NCI-H1092 treated with DMSO at 0.1 percent for 48 hours (cell line): ENCODE measurements around the gene HOXD4.

Experiments used
- DNase-seq: peaks from one replicate; lab custom pipeline; 2025; lab: John Stamatoyannopoulos, UW

The HOXD4 gene

DNA sequence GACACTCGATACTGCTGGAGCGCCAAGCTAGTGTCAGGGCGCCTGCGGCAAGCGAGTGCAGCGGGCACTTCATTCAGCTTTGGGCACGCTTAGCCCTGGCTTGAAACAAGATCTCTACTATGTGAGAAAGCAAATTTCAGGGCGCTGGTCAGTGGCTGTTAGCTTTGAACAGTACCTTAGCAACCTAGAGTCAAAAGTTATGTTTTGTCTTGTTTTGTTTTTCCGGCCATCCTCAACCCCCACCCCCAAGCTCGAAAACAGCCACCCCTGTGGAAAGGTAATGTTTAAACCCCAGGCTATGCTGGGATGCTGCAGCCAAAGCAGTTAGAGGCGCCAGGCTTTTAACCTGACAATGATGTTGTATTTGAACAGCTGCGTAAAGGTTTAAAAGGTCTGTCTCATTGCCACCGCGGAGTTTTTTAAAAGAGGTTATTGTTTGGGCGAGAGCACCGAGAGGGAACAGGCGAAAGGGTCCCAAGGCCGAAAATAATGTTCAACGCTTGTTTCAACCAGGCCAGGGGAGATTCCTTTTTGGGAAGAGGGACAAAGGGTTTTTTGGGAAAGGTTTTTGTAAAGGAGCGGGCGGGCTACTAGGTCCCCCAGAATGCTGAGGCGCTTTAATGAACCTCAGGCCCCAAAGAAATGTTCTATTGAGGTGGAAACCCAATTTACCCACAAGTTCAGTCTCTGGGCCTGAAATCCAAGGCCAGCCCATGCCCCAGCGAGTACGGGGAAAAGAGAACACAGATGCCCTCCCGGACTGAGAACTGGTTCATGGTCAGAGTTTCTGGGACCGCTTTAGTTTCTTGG lies 37.0 kb upstream of the HOXD4 start:
- no peak for DNase-seq

DNA sequence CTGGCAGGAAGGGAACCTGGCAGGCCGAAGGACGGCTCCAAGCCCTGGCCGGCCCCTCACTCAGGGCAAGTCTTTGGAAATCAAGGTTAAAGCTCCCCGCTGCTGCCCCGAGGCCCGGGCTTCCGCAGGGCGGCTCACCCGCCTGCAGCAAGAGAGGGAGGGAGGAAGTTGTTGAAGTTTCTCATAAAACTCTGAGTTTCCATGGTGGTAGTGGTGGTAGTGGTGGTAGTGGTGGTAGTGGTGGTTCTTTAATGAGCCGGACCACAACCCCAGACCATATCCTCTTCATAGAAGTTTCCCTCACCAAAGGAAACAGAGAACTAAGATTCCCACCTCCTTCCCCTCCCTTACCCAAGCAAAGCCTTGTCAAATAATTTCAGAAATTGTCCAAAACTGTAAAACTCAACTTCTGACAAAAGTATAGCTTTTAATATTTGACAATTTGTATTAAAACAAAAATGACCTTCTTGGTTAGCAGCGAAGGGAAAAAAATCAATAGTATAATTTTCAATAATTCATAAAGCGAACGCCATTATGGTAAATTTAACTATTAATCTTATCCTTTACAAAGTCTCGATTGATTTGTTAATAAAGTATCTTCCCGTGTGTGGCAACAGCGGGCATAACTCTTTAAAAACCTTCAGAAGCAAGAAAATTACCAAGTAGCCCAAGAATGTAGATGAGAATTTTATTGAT lies 36.3 kb upstream of the HOXD4 start:
- DNase-seq = no peak

DNA sequence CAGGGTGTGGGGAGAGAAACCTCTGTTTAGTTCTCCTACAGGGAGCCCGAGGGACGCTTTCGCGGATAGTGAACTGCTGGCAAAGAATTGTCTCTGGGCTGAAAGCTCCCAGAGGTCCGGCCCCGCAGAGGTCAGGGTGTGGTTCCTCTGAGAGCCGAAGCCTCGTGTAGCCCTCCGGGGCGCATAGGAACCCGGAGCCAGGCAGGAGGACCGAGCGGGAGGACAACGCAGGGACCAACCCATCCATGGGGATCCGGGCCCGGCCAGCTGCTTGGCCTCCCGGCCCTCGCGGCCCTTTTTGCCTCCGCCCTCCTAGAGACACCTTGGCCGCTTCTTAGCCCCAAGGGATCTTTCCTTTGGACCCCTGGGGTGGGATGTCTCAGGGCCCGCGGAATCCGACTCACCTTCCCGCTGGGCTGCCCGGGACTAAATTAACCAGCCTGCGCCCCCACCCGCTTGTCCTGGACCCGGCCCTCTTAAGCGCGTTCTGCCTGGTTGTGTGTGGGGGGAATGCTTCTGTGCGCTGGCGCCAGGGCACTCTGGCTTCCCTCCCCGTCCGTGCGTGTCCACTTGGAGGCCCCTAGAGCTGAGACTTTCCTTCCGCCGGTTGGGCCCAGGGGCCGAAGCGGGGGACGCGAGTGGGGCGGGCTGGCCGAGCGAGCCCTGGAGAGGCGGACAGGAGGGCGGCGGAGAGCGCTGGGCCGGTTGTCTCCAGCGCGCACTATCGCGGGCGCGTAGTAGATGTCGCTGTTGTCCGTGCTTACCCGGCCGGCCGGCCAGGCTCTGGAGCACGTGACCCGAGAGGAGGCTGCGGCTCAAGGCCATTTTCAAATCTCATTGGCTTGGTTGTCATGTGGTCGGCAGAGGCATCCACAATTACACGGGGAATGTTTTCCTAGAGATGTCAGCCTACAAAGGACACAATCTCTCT lies 35.2 kb upstream of the HOXD4 start, which contains the start of gene HOXD10:
TSS of gene HOXD10 (plus strand) at position 896 of the 931 bp plus-strand sequence. CDS start 56 bp downstream, outside the sequence.
- no peak for DNase-seq

DNA sequence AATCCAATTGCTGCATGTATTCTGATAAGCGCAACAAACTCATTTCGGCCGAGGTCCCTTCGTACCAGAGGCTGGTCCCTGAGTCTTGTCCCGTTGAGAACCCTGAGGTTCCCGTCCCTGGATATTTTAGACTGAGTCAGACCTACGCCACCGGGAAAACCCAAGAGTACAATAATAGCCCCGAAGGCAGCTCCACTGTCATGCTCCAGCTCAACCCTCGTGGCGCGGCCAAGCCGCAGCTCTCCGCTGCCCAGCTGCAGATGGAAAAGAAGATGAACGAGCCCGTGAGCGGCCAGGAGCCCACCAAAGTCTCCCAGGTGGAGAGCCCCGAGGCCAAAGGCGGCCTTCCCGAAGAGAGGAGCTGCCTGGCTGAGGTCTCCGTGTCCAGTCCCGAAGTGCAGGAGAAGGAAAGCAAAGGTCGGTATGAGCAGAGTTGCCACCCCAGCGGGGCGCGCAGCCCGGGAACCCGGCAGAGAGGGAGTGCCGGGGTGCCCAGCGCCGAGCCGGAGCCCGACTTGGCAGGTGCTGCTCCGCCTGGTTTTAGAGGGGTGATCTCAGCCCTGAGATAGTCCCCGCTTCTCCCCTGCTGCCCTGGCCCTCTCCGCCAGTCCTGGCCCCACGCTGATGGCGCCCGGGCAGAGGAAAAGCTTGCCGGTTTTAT lies 34.1 kb upstream of the HOXD4 start:
- DNase-seq = no peak

DNA sequence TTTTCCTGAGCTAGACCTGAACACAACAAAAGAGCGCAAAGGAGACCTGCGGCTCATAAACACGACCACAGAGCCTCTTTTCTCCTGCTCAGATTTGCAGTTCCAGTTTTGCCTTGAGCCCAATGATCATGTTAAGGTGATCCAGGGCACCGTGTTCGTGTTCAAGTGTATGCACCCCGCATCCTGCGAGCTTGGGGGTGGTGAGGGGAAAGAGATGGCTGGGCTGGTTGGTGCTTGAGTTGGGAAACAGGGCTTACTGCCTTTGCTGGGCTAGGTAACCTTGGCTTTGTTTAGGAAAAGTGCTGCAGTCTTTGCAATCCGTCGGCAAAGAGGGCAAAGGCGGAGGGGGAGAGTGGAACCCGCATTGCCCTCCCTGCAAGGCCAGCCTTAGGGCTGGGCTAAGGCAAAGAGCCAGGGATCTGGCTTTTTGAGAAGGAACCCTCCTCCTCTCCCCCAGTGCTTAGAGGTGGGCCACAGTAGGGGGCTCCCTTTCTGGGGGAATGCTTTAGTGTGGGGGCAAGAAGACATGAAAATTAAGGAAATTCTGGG lies 33.5 kb upstream of the HOXD4 start:
- DNase-seq = no peak

DNA sequence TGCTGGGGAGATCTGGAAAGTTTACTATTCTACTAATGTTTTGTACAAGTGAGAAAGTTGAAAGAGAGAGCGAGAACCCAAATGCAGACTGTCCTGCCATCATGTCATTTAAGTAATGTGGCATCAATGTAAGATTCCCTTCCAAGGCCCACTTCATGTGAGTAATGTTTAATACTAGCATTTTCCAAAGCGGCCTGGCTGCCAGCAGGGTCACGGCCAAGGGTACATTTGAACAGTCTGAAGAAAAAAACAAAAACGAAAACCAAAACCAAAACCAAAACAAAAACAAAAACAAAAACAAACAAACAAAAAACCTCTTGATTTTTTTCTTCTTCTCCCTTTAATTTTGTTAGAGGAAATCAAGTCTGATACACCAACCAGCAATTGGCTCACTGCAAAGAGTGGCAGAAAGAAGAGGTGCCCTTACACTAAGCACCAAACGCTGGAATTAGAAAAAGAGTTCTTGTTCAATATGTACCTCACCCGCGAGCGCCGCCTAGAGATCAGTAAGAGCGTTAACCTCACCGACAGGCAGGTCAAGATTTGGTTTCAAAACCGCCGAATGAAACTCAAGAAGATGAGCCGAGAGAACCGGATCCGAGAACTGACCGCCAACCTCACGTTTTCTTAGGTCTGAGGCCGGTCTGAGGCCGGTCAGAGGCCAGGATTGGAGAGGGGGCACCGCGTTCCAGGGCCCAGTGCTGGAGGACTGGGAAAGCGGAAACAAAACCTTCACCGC lies 32.6 kb upstream of the HOXD4 start:
- DNase-seq = no peak

DNA sequence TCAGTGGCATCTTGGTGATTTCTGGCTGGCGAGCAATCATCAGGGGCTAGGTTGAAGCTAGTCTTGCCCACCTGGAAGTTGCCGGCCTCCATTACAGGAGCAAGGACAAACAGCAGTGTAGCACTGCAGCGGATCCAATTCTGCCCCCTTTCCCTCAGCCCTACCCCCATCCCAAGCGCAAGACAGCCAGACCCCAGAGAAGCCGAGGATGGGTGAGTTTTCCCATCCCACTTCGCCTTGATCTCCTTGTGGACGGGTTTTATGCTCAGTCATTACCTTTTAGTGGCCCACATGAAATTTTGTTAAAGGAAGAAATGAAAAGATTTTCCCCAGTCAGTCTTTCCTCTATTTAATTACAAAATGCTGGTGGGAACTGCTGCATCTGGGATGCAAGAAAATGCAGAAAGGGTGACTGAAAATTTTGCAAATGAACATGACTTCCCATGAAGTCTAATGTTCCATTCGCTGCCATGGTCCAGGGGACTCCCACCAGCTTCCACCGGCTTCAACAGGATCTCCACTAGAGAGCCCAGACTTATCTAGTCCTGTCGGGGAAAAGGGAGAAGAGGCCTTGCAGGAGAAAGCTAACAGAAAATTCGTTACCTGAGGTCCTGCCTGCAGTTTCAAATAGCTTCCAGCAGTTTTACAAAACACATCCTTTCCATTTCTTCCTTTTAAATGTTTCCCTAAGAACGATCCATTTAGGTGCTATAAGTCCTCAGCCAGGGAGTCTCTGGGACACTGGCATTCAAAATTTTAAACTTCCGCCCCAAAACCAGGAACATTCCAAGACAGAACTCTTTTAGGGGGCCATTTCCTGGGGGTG lies 30.8 kb upstream of the HOXD4 start:
- no peak for DNase-seq

DNA sequence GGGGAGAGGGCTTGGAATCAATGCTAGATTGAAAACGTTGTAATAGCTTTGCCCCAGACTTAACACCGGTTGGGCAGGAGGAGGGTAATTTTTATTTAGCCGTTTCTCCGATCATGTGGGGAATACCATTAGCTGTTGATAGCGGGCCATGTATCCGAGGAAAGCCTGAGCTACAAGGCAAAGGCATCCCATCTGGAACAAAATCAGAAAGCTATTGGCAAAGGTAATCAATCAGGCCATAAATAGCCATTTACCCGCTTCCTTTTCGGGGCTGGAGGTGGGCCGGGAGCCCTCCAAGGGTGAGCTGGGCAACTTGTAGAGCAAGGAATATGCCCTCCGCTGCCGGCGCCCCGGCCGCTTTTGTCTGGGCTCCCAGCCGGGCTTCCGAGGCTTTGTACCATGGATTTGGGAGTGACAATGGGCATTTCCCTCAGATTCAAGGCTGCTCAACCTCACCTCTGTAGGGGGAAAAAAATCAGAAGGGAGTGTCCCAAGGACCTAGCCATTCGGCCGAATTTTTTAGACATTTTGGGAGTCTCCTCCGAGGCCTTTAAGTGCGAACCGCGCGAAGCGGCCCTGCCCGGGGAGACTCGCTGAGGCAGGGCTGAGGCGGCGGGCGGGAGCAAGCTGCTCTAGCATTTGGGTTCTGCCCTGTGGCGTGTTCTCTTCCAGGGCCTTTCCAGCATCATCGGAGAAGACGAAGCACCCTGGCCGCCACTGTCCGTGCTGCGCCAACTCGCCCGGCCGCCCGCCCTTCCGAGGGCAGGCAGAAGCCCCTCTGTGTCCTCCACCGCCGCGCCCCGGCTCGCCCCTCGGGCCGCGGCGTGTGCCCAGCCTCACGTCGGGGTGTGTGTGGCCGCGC lies 29.9 kb upstream of the HOXD4 start:
- DNase-seq = no peak

DNA sequence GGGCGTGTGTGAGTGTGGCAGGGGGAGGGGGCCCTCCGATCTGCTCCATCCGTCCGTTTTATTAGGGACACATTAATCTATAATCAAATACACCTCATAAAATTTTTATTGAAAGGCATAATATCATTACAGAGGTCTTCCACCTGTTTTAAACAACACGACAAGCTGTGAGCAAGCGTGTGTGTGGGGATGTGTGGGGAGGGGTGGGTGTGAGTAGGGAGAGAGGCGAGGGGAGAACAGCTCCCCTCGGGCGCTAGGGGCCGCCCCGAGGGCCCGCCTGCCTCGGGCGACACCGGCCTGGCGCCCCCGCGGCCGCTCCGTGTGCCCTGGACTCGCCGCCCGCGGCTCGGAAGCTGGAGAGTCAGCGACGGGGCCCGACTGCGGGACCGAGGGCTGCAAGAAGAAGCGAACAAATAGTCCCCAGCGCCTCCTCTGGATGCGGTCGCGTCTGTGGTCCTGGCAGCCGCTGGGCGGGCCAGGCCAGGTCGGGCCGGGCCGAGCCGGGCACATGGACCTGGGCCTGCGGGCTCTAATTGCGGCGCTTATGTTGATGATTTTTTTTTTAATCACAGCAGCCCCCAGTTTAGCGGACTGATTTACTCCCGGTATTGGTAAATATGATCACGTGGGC lies 29.2 kb upstream of the HOXD4 start:
- no peak for DNase-seq

DNA sequence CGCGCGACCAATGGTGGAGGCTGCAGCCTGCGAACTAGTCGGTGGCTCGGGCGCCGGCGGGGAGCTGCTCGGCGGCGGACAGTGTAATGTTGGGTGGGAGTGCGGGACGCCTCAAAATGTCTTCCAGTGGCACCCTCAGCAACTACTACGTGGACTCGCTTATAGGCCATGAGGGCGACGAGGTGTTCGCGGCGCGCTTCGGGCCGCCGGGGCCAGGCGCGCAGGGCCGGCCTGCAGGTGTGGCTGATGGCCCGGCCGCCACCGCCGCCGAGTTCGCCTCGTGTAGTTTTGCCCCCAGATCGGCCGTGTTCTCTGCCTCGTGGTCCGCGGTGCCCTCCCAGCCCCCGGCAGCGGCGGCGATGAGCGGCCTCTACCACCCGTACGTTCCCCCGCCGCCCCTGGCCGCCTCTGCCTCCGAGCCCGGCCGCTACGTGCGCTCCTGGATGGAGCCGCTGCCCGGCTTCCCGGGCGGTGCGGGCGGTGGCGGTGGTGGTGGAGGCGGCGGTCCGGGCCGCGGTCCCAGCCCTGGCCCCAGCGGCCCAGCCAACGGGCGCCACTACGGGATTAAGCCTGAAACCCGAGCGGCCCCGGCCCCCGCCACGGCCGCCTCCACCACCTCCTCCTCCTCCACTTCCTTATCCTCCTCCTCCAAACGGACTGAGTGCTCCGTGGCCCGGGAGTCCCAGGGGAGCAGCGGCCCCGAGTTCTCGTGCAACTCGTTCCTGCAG lies 28.5 kb upstream of the HOXD4 start, which contains the start of gene HOXD9:
TSS of gene HOXD9 (plus strand) at position 37 of the 728 bp plus-strand sequence. CDS start at position 87, 50 bp downstream.
- no peak for DNase-seq

DNA sequence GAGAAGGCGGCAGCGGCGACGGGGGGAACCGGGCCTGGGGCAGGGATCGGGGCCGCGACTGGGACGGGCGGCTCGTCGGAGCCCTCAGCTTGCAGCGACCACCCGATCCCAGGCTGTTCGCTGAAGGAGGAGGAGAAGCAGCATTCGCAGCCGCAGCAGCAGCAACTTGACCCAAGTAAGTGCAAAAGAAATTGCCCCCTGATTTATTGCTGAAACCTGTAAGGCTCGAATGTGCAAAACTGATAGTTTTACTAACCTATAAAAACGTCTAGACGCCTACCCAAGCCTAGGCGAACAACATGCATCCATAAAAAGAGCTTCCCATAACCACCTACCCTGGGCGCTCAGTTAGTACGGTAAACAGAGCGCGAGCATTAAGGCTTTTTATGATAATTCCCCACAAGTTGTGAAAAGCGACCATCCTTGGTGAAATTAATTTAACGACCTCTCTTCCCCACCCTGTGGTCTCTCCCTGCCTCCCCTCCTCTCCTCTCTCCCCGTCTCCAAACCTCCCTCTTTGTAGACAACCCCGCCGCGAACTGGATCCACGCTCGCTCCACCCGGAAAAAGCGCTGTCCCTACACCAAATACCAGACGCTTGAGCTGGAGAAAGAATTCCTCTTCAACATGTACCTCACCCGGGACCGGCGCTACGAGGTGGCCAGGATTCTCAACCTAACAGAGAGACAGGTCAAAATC lies 27.8 kb upstream of the HOXD4 start:
- no peak for DNase-seq

DNA sequence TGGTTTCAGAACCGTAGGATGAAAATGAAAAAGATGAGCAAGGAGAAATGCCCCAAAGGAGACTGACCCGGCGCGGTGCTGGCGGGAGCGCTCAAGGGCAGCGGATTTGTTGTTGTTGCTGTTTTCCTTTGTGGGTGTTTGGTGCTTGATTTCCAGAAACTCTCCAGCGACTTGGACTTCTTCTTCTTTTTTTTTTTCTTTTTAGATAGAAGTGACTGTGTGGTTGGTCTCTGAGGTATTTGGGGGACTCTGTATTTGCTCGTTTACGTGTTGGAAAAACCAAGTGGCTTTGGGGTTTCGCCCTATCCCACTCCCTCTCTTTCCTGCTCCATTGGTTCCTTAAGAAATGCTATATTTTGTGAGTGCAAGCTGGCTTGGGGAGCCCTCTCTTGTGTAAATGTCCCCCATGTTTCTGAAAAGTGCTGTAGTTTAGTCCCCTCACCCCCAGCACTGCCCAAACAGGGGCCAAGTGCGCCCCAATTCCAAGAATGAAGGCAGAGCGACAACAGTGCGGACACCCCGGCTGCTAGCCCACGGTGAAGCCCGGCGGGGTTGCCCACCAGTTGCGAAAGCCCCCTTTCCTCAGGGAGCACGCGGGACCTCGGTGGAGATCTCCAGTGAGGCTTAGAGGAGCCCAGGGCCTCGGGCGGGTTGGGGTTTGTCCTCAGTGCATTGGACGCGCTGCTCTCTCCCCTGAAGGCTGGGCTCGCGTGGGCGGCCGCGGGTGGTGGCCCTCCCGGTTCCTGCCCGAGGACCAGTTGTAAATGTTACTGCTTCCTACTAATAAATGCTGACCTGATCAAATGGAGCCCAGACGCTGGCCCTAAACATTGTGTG lies 27.0 kb upstream of the HOXD4 start:
- no peak for DNase-seq

DNA sequence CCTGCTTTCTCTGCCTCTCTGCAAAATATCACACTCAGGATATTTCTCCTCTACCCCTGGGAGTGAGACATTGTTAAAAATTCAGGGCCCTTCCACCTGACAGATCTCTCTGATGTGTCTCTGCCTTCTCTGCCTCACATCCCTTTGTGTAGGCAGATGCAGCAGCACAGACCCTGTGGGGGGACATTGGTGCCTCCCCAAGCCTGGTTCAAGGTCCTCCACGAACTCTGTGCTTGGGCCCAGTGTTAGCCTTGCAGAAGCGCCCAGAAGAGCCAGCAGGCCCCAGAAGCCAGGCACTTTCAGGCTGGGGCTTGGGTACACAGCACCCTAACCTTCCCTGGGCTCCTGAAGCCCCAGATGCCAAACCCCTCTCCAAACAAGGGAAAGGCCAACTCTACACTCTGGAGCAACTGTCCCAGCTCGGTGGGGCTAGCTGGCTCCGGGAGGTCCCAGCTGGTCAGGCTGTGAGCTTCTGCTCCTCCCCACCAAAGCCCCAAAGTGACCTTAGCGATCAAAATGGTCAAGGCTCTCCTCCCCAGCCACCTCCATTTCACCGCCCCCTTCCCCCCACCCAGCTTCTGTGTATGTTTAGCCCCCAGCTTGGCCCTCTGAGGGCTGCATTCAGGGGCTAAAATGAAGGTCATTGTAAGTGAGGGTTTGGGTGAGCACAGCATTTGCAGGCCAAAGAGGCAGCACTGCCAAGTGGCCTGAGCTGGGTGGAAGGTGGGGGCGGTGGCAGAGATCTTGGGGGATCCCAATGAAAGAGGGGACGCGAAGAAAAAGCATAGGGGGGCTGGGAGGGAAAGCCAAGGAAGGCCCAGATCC lies 26.2 kb upstream of the HOXD4 start:
- no peak for DNase-seq

DNA sequence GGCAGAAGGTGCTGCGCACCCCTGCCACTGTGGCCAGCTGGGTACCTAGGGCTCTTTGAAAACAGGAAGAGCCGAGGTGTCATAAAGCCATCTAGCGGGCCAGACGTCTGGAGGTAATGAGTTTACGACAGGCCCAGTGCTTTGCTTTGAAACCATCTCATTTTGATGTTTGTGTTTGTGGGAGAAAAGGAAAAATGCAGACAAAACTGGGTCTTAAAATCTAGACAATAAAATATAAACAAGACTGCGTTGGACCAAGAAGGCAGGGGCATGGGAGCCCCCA lies 25.6 kb upstream of the HOXD4 start:
- DNase-seq = no peak
